ENCODE results near the gene BRAF. TPM values are rescaled to one million over a fixed set of nuclear protein-coding genes. Genes with fewer than 3 reads are reported as not detected.

The BRAF gene
- total RNA-seq (10 to 100 TPM; 30.8 to 35.9 TPM), polyA plus RNA-seq (ENCODE audit: insufficient read length in 6 of 6) (10 to 100 TPM; 24.5 to 34.1 (median 28.4) TPM)
- long read RNA-seq, donor 1, partial matches to known transcripts = 0 of 4 reads
- long read RNA-seq, donor 1, other reads (novel, unspliced or antisense) = 0 of 4 reads
- long read RNA-seq, donor 2, full-length matches to known transcripts = 4 of 4 reads
- long read RNA-seq, donor 2, partial matches to known transcripts = 0 of 4 reads
- long read RNA-seq, donor 2, other reads (novel, unspliced or antisense) = 0 of 4 reads
- long read RNA-seq, donor 3, partial matches to known transcripts = 0 of 2 reads
- long read RNA-seq, donor 3, other reads (novel, unspliced or antisense) = 0 of 2 reads
- long read RNA-seq, donor 4, partial matches to known transcripts = 0 of 1 reads
- long read RNA-seq, donor 4, other reads (novel, unspliced or antisense) = 1 of 1 reads
- long read RNA-seq, donor 5, partial matches to known transcripts = 0 of 2 reads
- long read RNA-seq, donor 5, other reads (novel, unspliced or antisense) = 0 of 2 reads
- long read RNA-seq, donor 6, full-length matches to known transcripts = 3 of 3 reads
- long read RNA-seq, donor 6, partial matches to known transcripts = 0 of 3 reads
- long read RNA-seq, donor 6, other reads (novel, unspliced or antisense) = 0 of 3 reads
- long read RNA-seq, donor 7, full-length matches to known transcripts = 2 of 2 reads
- long read RNA-seq, donor 7, partial matches to known transcripts = 0 of 2 reads
- long read RNA-seq, donor 7, other reads (novel, unspliced or antisense) = 0 of 2 reads
- long read RNA-seq, donor 8, partial matches to known transcripts = 0 of 3 reads
- long read RNA-seq, donor 8, other reads (novel, unspliced or antisense) = 0 of 3 reads
- long read RNA-seq, donor 9 = 0 reads
- long read RNA-seq, donor 10, partial matches to known transcripts = 0 of 1 reads
- long read RNA-seq, donor 10, other reads (novel, unspliced or antisense) = 1 of 1 reads
- long read RNA-seq, donor 11, full-length matches to known transcripts = 4 of 4 reads
- long read RNA-seq, donor 11, partial matches to known transcripts = 0 of 4 reads
- long read RNA-seq, donor 11, other reads (novel, unspliced or antisense) = 0 of 4 reads
- long read RNA-seq, donor 12, full-length matches to known transcripts = 3 of 3 reads
- long read RNA-seq, donor 12, partial matches to known transcripts = 0 of 3 reads
- long read RNA-seq, donor 12, other reads (novel, unspliced or antisense) = 0 of 3 reads

- peak within 1 kb of the TSS; percentile 69 to 90 for H3K4me3 ChIP-seq
- no peaks in the 10 kb centered on the region for H3K27me3 ChIP-seq
- peaks cover 0 to 44% of the 10 kb centered on the region in 2 donors for H3K4me1 ChIP-seq
- intact Hi-C loops (cut with DNase I) = no loop called here
- H3K9me3 ChIP-seq = peaks cover 0 to 3% of the 10 kb centered on the region in 2 donors
- no peak for TF ChIP-seq CTCF (IDR thresholded peaks at IDR 0.05)
- H3K36me3 ChIP-seq = no peaks in the 10 kb centered on the region
- peak within 1 kb of the TSS; percentile 97 to 98 for H3K27ac ChIP-seq
- DNase-seq (peak; percentile 91 to 97 (median 94)), ATAC-seq (peak; percentile 72)
Measured at GRCh38 chr7:140924821-140925421, at the start of gene BRAF. TSS of gene BRAF (minus strand) at chr7:140924929. CDS start at chr7:140924703, 226 bp downstream.

GRCh38 chr7:140972876-140973829 is 48.4 kb upstream of the BRAF start:
- no peak overlapping the region for H3K4me3 ChIP-seq
- TF ChIP-seq CTCF (IDR thresholded peaks at IDR 0.05) = no peak
- no peaks in the 10 kb centered on the region for H3K27me3 ChIP-seq
- ATAC-seq = no peak
- H3K4me1 ChIP-seq = no peaks in the 10 kb centered on the region
- H3K27ac ChIP-seq = no peak overlapping the region
- no peak for DNase-seq
- H3K36me3 ChIP-seq = no peaks in the 10 kb centered on the region
- no peaks in the 10 kb centered on the region for H3K9me3 ChIP-seq
- intact Hi-C loops (cut with DNase I) = no loop called here

GRCh38 chr7:140972344-140972743 is 47.6 kb upstream of the BRAF start:
- H3K4me1 ChIP-seq = no peaks in the 10 kb centered on the region
- DNase-seq (no peak), ATAC-seq (no peak)
- TF ChIP-seq CTCF (IDR thresholded peaks at IDR 0.05) = no peak
- H3K4me3 ChIP-seq = no peak overlapping the region
- no peaks in the 10 kb centered on the region for H3K27me3 ChIP-seq
- intact Hi-C loops (cut with DNase I) = no loop called here
- H3K9me3 ChIP-seq = no peaks in the 10 kb centered on the region
- no peaks in the 10 kb centered on the region for H3K36me3 ChIP-seq
- no peak overlapping the region for H3K27ac ChIP-seq

GRCh38 chr7:140967438-140967837 is 42.7 kb upstream of the BRAF start:
- no peak for TF ChIP-seq CTCF (IDR thresholded peaks at IDR 0.05)
- intact Hi-C loops (cut with DNase I) = no loop called here
- no peaks in the 10 kb centered on the region for H3K36me3 ChIP-seq
- no peak overlapping the region for H3K27ac ChIP-seq
- no peaks in the 10 kb centered on the region for H3K4me1 ChIP-seq
- DNase-seq (no peak), ATAC-seq (no peak)
- no peaks in the 10 kb centered on the region for H3K27me3 ChIP-seq
- H3K9me3 ChIP-seq = no peaks in the 10 kb centered on the region
- no peak overlapping the region for H3K4me3 ChIP-seq
